Measurements from ENCODE around the gene MYBBP1A.

- TF ChIP-seq CTCF (IDR thresholded peaks at IDR 0.05; ENCODE audit: low read length) (no peak), EZH2 (optimal IDR thresholded peaks at IDR 0.05; ENCODE audit: low read depth, low read length) (no peak), EZH2phosphoT487 (IDR thresholded peaks at IDR 0.05; ENCODE audit: low read length) (no peak)
Measured at GRCh38 chr17:4507361-4508111, 47.6 kb downstream of the MYBBP1A start.

Data from MM.1S (cell line).